ENCODE data around the gene ERCC8. TPM values are rescaled to one million over a fixed set of nuclear protein-coding genes. Genes with fewer than 3 reads are reported as not detected.

Gene ERCC8
- total RNA-seq, 1 donor from 2014 or later = 15.3 TPM

DNA sequence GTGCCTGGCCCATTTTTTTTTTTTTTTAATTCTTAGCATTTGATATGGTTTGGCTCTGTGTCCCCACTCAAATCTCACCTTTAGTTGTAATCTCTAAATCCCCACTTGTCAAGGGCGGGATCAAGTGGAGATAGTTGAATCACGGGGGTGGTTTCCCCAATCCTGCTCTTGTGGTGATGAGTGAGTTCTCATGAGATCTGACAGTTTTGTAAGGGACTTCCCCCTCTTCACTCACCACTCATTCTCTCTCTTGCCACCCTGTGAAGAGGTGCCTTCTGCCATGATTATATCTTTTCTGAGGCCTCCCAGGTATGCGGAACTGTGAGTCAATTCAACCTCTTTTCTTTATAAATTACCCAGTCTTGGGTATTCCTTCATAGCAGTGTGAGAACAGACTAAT lies 27.4 kb upstream of the ERCC8 start:
- TF ChIP-seq, protein P1, sequence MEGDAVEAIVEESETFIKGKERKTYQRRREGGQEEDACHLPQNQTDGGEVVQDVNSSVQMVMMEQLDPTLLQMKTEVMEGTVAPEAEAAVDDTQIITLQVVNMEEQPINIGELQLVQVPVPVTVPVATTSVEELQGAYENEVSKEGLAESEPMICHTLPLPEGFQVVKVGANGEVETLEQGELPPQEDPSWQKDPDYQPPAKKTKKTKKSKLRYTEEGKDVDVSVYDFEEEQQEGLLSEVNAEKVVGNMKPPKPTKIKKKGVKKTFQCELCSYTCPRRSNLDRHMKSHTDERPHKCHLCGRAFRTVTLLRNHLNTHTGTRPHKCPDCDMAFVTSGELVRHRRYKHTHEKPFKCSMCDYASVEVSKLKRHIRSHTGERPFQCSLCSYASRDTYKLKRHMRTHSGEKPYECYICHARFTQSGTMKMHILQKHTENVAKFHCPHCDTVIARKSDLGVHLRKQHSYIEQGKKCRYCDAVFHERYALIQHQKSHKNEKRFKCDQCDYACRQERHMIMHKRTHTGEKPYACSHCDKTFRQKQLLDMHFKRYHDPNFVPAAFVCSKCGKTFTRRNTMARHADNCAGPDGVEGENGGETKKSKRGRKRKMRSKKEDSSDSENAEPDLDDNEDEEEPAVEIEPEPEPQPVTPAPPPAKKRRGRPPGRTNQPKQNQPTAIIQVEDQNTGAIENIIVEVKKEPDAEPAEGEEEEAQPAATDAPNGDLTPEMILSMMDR (IDR thresholded peaks at IDR 0.05; ENCODE audit: unreplicated experiment) = no peak
- Mint-ChIP-seq H3K27ac (ENCODE audit: unreplicated experiment) (no peak overlapping the region), H3K4me1 (ENCODE audit: unreplicated experiment) (no peaks in the 10 kb centered on the region), H3K27me3 (ENCODE audit: unreplicated experiment) (no peaks in the 10 kb centered on the region), H3K9me3 (ENCODE audit: unreplicated experiment) (no peaks in the 10 kb centered on the region), H3K36me3 (ENCODE audit: low read depth, unreplicated experiment) (no peaks in the 10 kb centered on the region), H3K4me3 (ENCODE audit: unreplicated experiment) (no peak overlapping the region)
- DNase-seq (ENCODE audit: low spot score) = no peak

DNA sequence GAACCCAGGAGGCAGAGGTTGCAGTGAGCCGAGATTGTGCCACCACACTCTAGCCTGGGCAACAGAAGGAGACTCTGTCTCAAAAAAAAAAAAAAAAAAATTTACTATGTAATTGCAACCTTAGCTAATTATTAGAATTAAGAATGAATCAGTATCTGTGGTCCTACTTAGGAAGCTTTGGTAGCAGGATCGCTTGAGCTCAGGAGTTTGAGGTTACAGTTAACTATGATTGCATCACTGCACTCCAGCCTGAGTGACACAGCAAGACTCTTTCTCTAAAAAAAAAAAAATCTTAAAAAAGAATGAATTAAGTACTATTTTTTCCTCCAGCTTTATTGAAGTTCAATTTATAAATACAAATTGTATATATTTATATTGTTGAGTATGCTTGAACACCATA lies 16.8 kb upstream of the ERCC8 start:
- H3K4me3 Mint-ChIP-seq (ENCODE audit: unreplicated experiment) = no peak overlapping the region
- H3K27ac Mint-ChIP-seq (ENCODE audit: unreplicated experiment) = no peak overlapping the region
- TF ChIP-seq, protein P1 (IDR thresholded peaks at IDR 0.05; ENCODE audit: unreplicated experiment) = no peak
- no peaks in the 10 kb centered on the region for H3K4me1 Mint-ChIP-seq (ENCODE audit: unreplicated experiment)
- no peaks in the 10 kb centered on the region for H3K36me3 Mint-ChIP-seq (ENCODE audit: low read depth, unreplicated experiment)
- no peak for DNase-seq (ENCODE audit: low spot score)
- no peaks in the 10 kb centered on the region for H3K9me3 Mint-ChIP-seq (ENCODE audit: unreplicated experiment)
- H3K27me3 Mint-ChIP-seq (ENCODE audit: unreplicated experiment) = no peaks in the 10 kb centered on the region

DNA sequence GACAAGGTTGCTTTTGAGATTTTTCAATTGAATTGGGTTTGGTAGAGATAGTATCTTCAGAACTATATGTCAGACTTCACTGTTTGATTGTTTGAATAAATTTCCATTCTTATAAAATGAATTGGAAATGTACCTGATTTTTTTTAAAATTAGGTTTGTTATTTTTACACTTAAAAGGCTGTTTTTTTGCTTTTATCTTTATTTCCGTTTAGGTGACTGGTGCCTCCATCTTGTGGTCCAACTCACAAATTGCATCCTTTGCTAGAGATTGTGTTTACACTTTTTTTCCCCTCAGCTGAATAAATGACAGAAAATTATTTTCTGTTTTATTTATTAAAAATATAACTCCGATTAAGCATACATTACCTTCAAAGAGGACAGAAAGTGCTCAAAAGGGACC lies 15.7 kb upstream of the ERCC8 start:
- Mint-ChIP-seq H3K27me3 (ENCODE audit: unreplicated experiment) (no peaks in the 10 kb centered on the region), H3K4me3 (ENCODE audit: unreplicated experiment) (no peak overlapping the region), H3K4me1 (ENCODE audit: unreplicated experiment) (no peaks in the 10 kb centered on the region), H3K27ac (ENCODE audit: unreplicated experiment) (no peak overlapping the region), H3K9me3 (ENCODE audit: unreplicated experiment) (no peaks in the 10 kb centered on the region), H3K36me3 (ENCODE audit: low read depth, unreplicated experiment) (no peaks in the 10 kb centered on the region)
- DNase-seq (ENCODE audit: low spot score) = no peak
- TF ChIP-seq, protein P1 (IDR thresholded peaks at IDR 0.05; ENCODE audit: unreplicated experiment) = peak; percentile 74

DNA sequence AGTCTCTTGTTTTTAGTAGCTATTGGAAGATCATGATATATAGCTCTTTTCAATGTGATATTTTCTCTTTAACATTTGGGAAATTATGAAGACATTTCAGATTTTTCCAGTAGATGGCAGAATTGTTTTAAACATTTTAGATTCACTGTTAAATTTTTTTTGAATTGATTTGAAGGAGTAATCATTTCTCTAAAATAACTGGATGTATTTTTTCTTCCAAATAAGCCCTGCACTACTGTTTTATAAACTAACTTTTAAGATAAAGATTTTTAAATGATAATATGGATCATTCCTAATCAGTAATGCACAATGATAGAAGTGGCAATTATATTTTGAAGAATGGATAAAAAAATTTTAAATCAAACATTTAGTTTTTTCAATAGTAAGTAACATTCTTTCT lies 14.3 kb upstream of the ERCC8 start:
- Mint-ChIP-seq H3K4me1 (ENCODE audit: unreplicated experiment) (no peaks in the 10 kb centered on the region), H3K9me3 (ENCODE audit: unreplicated experiment) (no peaks in the 10 kb centered on the region), H3K27me3 (ENCODE audit: unreplicated experiment) (no peaks in the 10 kb centered on the region), H3K27ac (ENCODE audit: unreplicated experiment) (no peak overlapping the region), H3K4me3 (ENCODE audit: unreplicated experiment) (no peak overlapping the region), H3K36me3 (ENCODE audit: low read depth, unreplicated experiment) (no peaks in the 10 kb centered on the region)
- DNase-seq (ENCODE audit: low spot score) = no peak
- TF ChIP-seq, protein P1 (IDR thresholded peaks at IDR 0.05; ENCODE audit: unreplicated experiment) = peak; percentile 23

DNA sequence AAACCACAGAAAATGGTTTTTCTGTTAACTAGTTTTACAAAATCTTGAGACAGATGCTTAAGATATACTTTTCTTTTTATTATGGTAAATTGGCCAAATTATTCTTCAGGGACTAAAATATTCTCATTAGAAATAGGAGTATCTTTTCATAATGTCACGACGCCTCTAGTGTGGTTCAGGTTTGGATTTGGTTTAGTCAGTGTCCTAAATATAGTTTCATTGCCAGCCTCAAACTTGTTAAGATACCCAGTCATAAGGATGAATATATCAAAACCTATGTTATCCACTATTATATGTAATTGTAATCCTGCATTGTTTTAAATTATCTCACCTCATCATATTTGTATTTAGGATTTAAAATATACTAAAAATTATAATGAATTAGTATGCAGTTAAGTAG lies 13.8 kb upstream of the ERCC8 start:
- H3K27ac Mint-ChIP-seq (ENCODE audit: unreplicated experiment) = no peak overlapping the region
- no peaks in the 10 kb centered on the region for H3K9me3 Mint-ChIP-seq (ENCODE audit: unreplicated experiment)
- no peaks in the 10 kb centered on the region for H3K36me3 Mint-ChIP-seq (ENCODE audit: low read depth, unreplicated experiment)
- no peaks in the 10 kb centered on the region for H3K27me3 Mint-ChIP-seq (ENCODE audit: unreplicated experiment)
- TF ChIP-seq, protein P1 (IDR thresholded peaks at IDR 0.05; ENCODE audit: unreplicated experiment) = no peak
- DNase-seq (ENCODE audit: low spot score) = no peak
- no peak overlapping the region for H3K4me3 Mint-ChIP-seq (ENCODE audit: unreplicated experiment)
- H3K4me1 Mint-ChIP-seq (ENCODE audit: unreplicated experiment) = no peaks in the 10 kb centered on the region

All from endothelial cell (in vitro differentiated cells).